ENCODE measurements around the gene INPP5D. TPM values are rescaled to one million over a fixed set of nuclear protein-coding genes. Genes with fewer than 3 reads are reported as not detected.

The INPP5D gene
- total and polyA plus RNA-seq, 2 of the 13 experiments (the other 11 are each of a cell fraction or from before 2014, with no cell fraction given): 16.7 to 18.0 TPM

GRCh38 chr2:233060501-233060979 is 398 bp downstream of the INPP5D start (continued):
- TF ChIP-seq ZNF318 (CRISPR knock-in tag; IDR thresholded peaks at IDR 0.05): peak; percentile 19; the same call in 1 of the 2 replicates
- TF ChIP-seq DNMT1 (CRISPR knock-in tag; IDR thresholded peaks at IDR 0.05): no peak
- TF ChIP-seq BHLHE40 (IDR thresholded peaks at IDR 0.05; ENCODE audit: low read length): no peak
- TF ChIP-seq PRMT3 (CRISPR knock-in tag; IDR thresholded peaks at IDR 0.05; ENCODE audit: borderline replicate concordance, low read depth): no peak
- TF ChIP-seq ZNF260 (CRISPR knock-in tag; IDR thresholded peaks at IDR 0.05; ENCODE audit: borderline replicate concordance, low read depth): no peak
- TF ChIP-seq ZNF17 (CRISPR knock-in tag; IDR thresholded peaks at IDR 0.05): no peak
- no peak for TF ChIP-seq ZNF256 (CRISPR knock-in tag; conservative IDR thresholded peaks at IDR 0.05)
- no peak for TF ChIP-seq ZNF225 (CRISPR knock-in tag; IDR thresholded peaks at IDR 0.05)
- TF ChIP-seq ZNF75D (CRISPR knock-in tag; IDR thresholded peaks at IDR 0.05; ENCODE audit: borderline replicate concordance): no peak
- no peak for TF ChIP-seq ZNF691 (CRISPR knock-in tag; IDR thresholded peaks at IDR 0.05; ENCODE audit: borderline replicate concordance, low read depth)
- no peak for TF ChIP-seq ZNF432 (CRISPR knock-in tag; IDR thresholded peaks at IDR 0.05; ENCODE audit: borderline replicate concordance)
- TF ChIP-seq ZSCAN9 (CRISPR knock-in tag; IDR thresholded peaks at IDR 0.05; ENCODE audit: borderline replicate concordance): no peak
- no peak for TF ChIP-seq ATF2 (CRISPR knock-in tag; IDR thresholded peaks at IDR 0.05)
- TF ChIP-seq PAXIP1 (CRISPR knock-in tag; conservative IDR thresholded peaks at IDR 0.05): no peak; the same call in 1 of the 2 replicates
- peak; percentile 45; the same call in 1 of the 2 replicates for TF ChIP-seq ELF3 (CRISPR knock-in tag; IDR thresholded peaks at IDR 0.05)
- TF ChIP-seq SP140L (CRISPR knock-in tag; IDR thresholded peaks at IDR 0.05; ENCODE audit: borderline replicate concordance): no peak
